NOMO-1 treated with DMSO at 0.1 percent for 48 hours (cell line): ENCODE results near the gene CCP110.

Experiments used
- DNase-seq: peaks from one replicate; lab custom pipeline; 2025; ENCODE audit not compliant: unreplicated experiment; lab: John Stamatoyannopoulos, UW

The CCP110 gene

GRCh38 chr16:19523559-19524355, at the start of gene CCP110:
Gene CCP110 (plus strand): TSS chr16:19523942. CDS start chr16:19527882, 3,940 bp downstream.
- DNase-seq, result peak; percentile 96

GRCh38 chr16:19474617-19475016, 49.1 kb upstream of the CCP110 start:
- DNase-seq, result no peak

GRCh38 chr16:19478505-19478904, 45.2 kb upstream of the CCP110 start:
- no peak for DNase-seq

- no peak for DNase-seq
Measured at GRCh38 chr16:19479302-19479721, 44.4 kb upstream of the CCP110 start.

GRCh38 chr16:19481296-19481695, 42.4 kb upstream of the CCP110 start:
- DNase-seq, result no peak

- no peak for DNase-seq
Measured at GRCh38 chr16:19481769-19482168, 42.0 kb upstream of the CCP110 start.

GRCh38 chr16:19482291-19482690, 41.5 kb upstream of the CCP110 start:
- no peak for DNase-seq

GRCh38 chr16:19484096-19484495, 39.6 kb upstream of the CCP110 start:
- no peak for DNase-seq

GRCh38 chr16:19485611-19486010, 38.1 kb upstream of the CCP110 start:
- DNase-seq, result no peak

GRCh38 chr16:19486051-19486450, 37.7 kb upstream of the CCP110 start:
- no peak for DNase-seq

- DNase-seq, result no peak
Measured at GRCh38 chr16:19486750-19487325, 36.9 kb upstream of the CCP110 start.

- DNase-seq, result no peak
Measured at GRCh38 chr16:19488213-19488640, 35.5 kb upstream of the CCP110 start.

GRCh38 chr16:19490619-19491018, 33.1 kb upstream of the CCP110 start:
- no peak for DNase-seq

- DNase-seq, result peak; percentile 44
Measured at GRCh38 chr16:19497176-19497575, 26.6 kb upstream of the CCP110 start.

- no peak for DNase-seq
Measured at GRCh38 chr16:19499006-19499405, 24.7 kb upstream of the CCP110 start.

- DNase-seq, result no peak
Measured at GRCh38 chr16:19499481-19499880, 24.3 kb upstream of the CCP110 start.

- DNase-seq, result peak; percentile 72
Measured at GRCh38 chr16:19502395-19503131, 21.2 kb upstream of the CCP110 start.

GRCh38 chr16:19503461-19504075, 20.2 kb upstream of the CCP110 start:
- no peak for DNase-seq

GRCh38 chr16:19505600-19506303, 18.0 kb upstream of the CCP110 start:
- no peak for DNase-seq

GRCh38 chr16:19506965-19507364, 16.8 kb upstream of the CCP110 start:
- DNase-seq, result no peak

- no peak for DNase-seq
Measured at GRCh38 chr16:19507867-19508266, 15.9 kb upstream of the CCP110 start.
